Mesenchymal stem cell (in vitro differentiated cells and primary cell): ENCODE results near the gene DBR1. TPM values are rescaled to one million over a fixed set of nuclear protein-coding genes. Genes with fewer than 3 reads are reported as not detected.

Experiments
- DNase-seq: peaks from one replicate; pipeline ENCODE4 v3.0.0-alpha.2; 2013
- H2AFZ ChIP-seq: one replicate; pipeline ENCODE4 v1.6.1; 2013; ENCODE audit warnings: low read depth, mild to moderate bottlenecking, control low read depth, inconsistent platforms, low read length, moderate library complexity
- H2AK5ac ChIP-seq: 2 replicates; pipeline ENCODE4 v1.6.1; 2013; ENCODE audit warnings: low read length, moderate library complexity, mild to moderate bottlenecking, inconsistent platforms; ENCODE audit not compliant: severe bottlenecking
- H2BK120ac ChIP-seq: one replicate; pipeline ENCODE4 v1.6.1; 2013; ENCODE audit warnings: low read depth, mild to moderate bottlenecking, inconsistent platforms, low read length, moderate library complexity
- H2BK12ac ChIP-seq, 2 experiments: one replicate each; pipeline ENCODE4 v1.6.1; 2013; ENCODE audit warnings: inconsistent platforms in 2 of 2, low read length in 2 of 2, mild to moderate bottlenecking in 2 of 2, moderate library complexity in 2 of 2, control low read depth in 1 of 2
- H2BK15ac ChIP-seq: one replicate; pipeline ENCODE4 v1.6.1; 2013; ENCODE audit warnings: mild to moderate bottlenecking, low read depth, inconsistent platforms; ENCODE audit not compliant: poor library complexity, severe bottlenecking
- H2BK5ac ChIP-seq: 2 replicates; pipeline ENCODE4 v1.6.1; 2013; ENCODE audit warnings: low read depth, mild to moderate bottlenecking, low read length, control low read depth, inconsistent platforms; ENCODE audit not compliant: poor library complexity, severe bottlenecking
- H3K14ac ChIP-seq, 2 experiments: one replicate each; pipeline ENCODE4 v1.6.1; 2013; ENCODE audit warnings: inconsistent platforms in 2 of 2, low read length in 2 of 2, control low read depth in 1 of 2, mild to moderate bottlenecking in 1 of 2, moderate library complexity in 1 of 2
- H3K18ac ChIP-seq, 2 experiments: one replicate each; pipeline ENCODE4 v1.6.1; 2013; ENCODE audit warnings: inconsistent platforms in 2 of 2, low read length in 2 of 2, control low read depth in 1 of 2, low read depth in 1 of 2, mild to moderate bottlenecking in 1 of 2
- H3K23ac ChIP-seq, 2 experiments: one replicate each; pipeline ENCODE4 v1.6.1; 2013; ENCODE audit warnings: inconsistent platforms in 2 of 2, low read length in 2 of 2, mild to moderate bottlenecking in 2 of 2, moderate library complexity in 2 of 2, control low read depth in 1 of 2
- H3K27ac ChIP-seq: 2 replicates; pipeline ENCODE4 v1.5.1; 2013; ENCODE audit warnings: mild to moderate bottlenecking, moderate library complexity, low read length, control low read depth, inconsistent platforms; ENCODE audit not compliant: poor library complexity, severe bottlenecking
- H3K27me3 ChIP-seq, 2 experiments: 2 replicates each; pipeline versions ENCODE4 v1.6.1 to v1.7.0; 2013; ENCODE audit warnings: low read length in 2 of 2, mild to moderate bottlenecking in 2 of 2, moderate library complexity in 2 of 2, control low read depth in 1 of 2, inconsistent platforms in 1 of 2; ENCODE audit not compliant: control insufficient read depth in 1 of 2, insufficient read depth in 1 of 2
- H3K36me3 ChIP-seq, 2 experiments: 2 replicates each; pipeline versions ENCODE4 v1.6.1 to v1.7.0; 2013; ENCODE audit warnings: low read length in 2 of 2, control low read depth in 1 of 2, inconsistent platforms in 1 of 2, low read depth in 1 of 2, mild to moderate bottlenecking in 1 of 2; ENCODE audit not compliant: insufficient read depth in 2 of 2, control insufficient read depth in 1 of 2
- H3K4ac ChIP-seq, 2 experiments: one replicate each; pipeline ENCODE4 v1.6.1; 2013; ENCODE audit warnings: inconsistent platforms in 2 of 2, low read length in 2 of 2, mild to moderate bottlenecking in 2 of 2, moderate library complexity in 2 of 2, control low read depth in 1 of 2, low read depth in 1 of 2
- H3K4me1 ChIP-seq: 2 replicates; pipeline ENCODE4 v1.6.1; 2013; ENCODE audit warnings: low read depth, low read length, control low read depth; ENCODE audit not compliant: control insufficient read depth, insufficient read depth
- H3K4me2 ChIP-seq: 2 replicates; pipeline ENCODE4 v1.6.1; 2013; ENCODE audit warnings: low read length, mild to moderate bottlenecking, inconsistent platforms; ENCODE audit not compliant: poor library complexity, severe bottlenecking
- H3K4me3 ChIP-seq, 2 experiments: 2 replicates each; pipeline versions ENCODE4 v1.5.1 to v1.7.0; 2013; ENCODE audit warnings: low read length in 2 of 2, mild to moderate bottlenecking in 2 of 2, control low read depth in 1 of 2, low read depth in 1 of 2; ENCODE audit not compliant: insufficient read depth in 1 of 2
- H3K79me1 ChIP-seq: replicated peaks from 2 replicates; pipeline ENCODE4 v1.6.1; 2013; ENCODE audit warnings: mild to moderate bottlenecking, control low read depth, low read length, inconsistent platforms; ENCODE audit not compliant: poor library complexity, severe bottlenecking
- H3K9ac ChIP-seq: 2 replicates; pipeline ENCODE4 v1.7.0; 2013; ENCODE audit warnings: mild to moderate bottlenecking, low read length, moderate library complexity
- H3K9me3 ChIP-seq: 2 replicates; pipeline ENCODE4 v1.7.0; 2013; ENCODE audit warnings: mild to moderate bottlenecking, low read length; ENCODE audit not compliant: control insufficient read depth
- H4K8ac ChIP-seq: one replicate; pipeline ENCODE4 v1.6.1; 2013; ENCODE audit warnings: inconsistent platforms, mild to moderate bottlenecking, low read length, moderate library complexity
- H4K91ac ChIP-seq: one replicate; pipeline ENCODE4 v1.6.1; 2013; ENCODE audit warnings: mild to moderate bottlenecking, low read length, inconsistent platforms
- WGBS: methylation state at CpG from one replicate; pipeline ENCODE4 v1.1.7; 2013; ENCODE audit warnings: mixed read lengths; 5-methylcytosine and 5-hydroxymethylcytosine counted together
- polyA plus RNA-seq, 2 experiments: library from polyadenylated mRNA; stranded (reverse); fragments of 200-250 nt; gene quantifications; one replicate each; pipeline ENCODE4 v1.2.3, GENCODE V29; 2013

The DBR1 gene
- polyA plus RNA-seq (2013, experiment 1 of 2), result 7.5 TPM
- polyA plus RNA-seq (2013, experiment 2 of 2), result 7.9 TPM

GRCh38 chr3:138174421-138175131 is at the start of gene DBR1:
Gene DBR1, minus strand, starts transcription at chr3:138174921. Its CDS starts 126 bp downstream, at chr3:138174795.
- Histone ChIP-seq H3K14ac (peak within 1 kb of the TSS; percentile 74 to 100), H3K4me1 (peaks cover 8% of the 10 kb centered on the region), H2AFZ (peak within 1 kb of the TSS; percentile 78), H3K9ac (peak within 1 kb of the TSS; percentile 89), H2BK15ac (peak within 1 kb of the TSS; percentile 98), H3K36me3 (peaks cover 5 to 28% of the 10 kb centered on the region in 2 experiments), H3K79me1 (peaks cover 12% of the 10 kb centered on the region), H3K4ac (peak within 1 kb of the TSS; percentile 97 to 99), H3K4me2 (peak within 1 kb of the TSS; percentile 65), H4K91ac (peak within 1 kb of the TSS; percentile 96), H2BK12ac (no peak within 1 kb of the TSS), H3K23ac (peak within 1 kb of the TSS; percentile 6 to 99), H3K27me3 (no peaks in the 10 kb centered on the region), H3K18ac (peak within 1 kb of the TSS; percentile 99), H3K9me3 (no peaks in the 10 kb centered on the region), H3K4me3 (peak within 1 kb of the TSS; percentile 87 to 99), H3K27ac (peak within 1 kb of the TSS; percentile 81), H2BK5ac (peak within 1 kb of the TSS; percentile 24), H4K8ac (peak within 1 kb of the TSS; percentile 95), H2BK120ac (peak within 1 kb of the TSS; percentile 34), H2AK5ac (no peak within 1 kb of the TSS)
- under 1% methylated on average over 34 of the region's 38 CpGs for WGBS
- peak; percentile 87 for DNase-seq

GRCh38 chr3:138222942-138223287 is 48.2 kb upstream of the DBR1 start:
- DNase-seq, result no peak
- H2BK12ac ChIP-seq, result no peak overlapping the region
- H3K14ac ChIP-seq, result no peak overlapping the region
- no peak overlapping the region for H3K9ac ChIP-seq
- H3K36me3 ChIP-seq, result peaks cover 16 to 52% of the 10 kb centered on the region in 2 experiments
- no peak overlapping the region for H4K91ac ChIP-seq
- H3K23ac ChIP-seq, result no peak overlapping the region
- no peak overlapping the region for H3K4ac ChIP-seq
- no peak overlapping the region for H2BK120ac ChIP-seq
- 100% methylated on average over 1 of the region's 2 CpGs for WGBS
- peaks cover 25% of the 10 kb centered on the region for H3K79me1 ChIP-seq
- no peaks in the 10 kb centered on the region for H3K27me3 ChIP-seq
- no peak overlapping the region for H3K18ac ChIP-seq
- no peaks in the 10 kb centered on the region for H3K9me3 ChIP-seq
- H2AK5ac ChIP-seq, result no peak overlapping the region
- H3K4me1 ChIP-seq, result peaks cover 1% of the 10 kb centered on the region
- no peak overlapping the region for H2BK5ac ChIP-seq
- no peak overlapping the region for H4K8ac ChIP-seq
- H2AFZ ChIP-seq, result no peak overlapping the region
- no peak overlapping the region for H2BK15ac ChIP-seq
- H3K4me2 ChIP-seq, result no peak overlapping the region
- no peak overlapping the region for H3K4me3 ChIP-seq
- H3K27ac ChIP-seq, result no peak overlapping the region

GRCh38 chr3:138222131-138222941 is 47.6 kb upstream of the DBR1 start:
- DNase-seq, result no peak

GRCh38 chr3:138220788-138221187 is 46.1 kb upstream of the DBR1 start:
- 95% methylated on average over 2 of the region's 4 CpGs for WGBS

More at GRCh38 chr3:138222131-138222941, 47.6 kb upstream of the DBR1 start:
- no peak overlapping the region for H3K18ac ChIP-seq
- no peak overlapping the region for H3K27ac ChIP-seq
- no peak overlapping the region for H4K8ac ChIP-seq
- H2BK12ac ChIP-seq, result no peak overlapping the region
- no peak overlapping the region for H4K91ac ChIP-seq
- H3K79me1 ChIP-seq, result peaks cover 28% of the 10 kb centered on the region
- no peak overlapping the region for H2BK5ac ChIP-seq
- no peak overlapping the region for H2AFZ ChIP-seq
- no peak overlapping the region for H3K4ac ChIP-seq
- H3K14ac ChIP-seq, result no peak overlapping the region
- no peak overlapping the region for H2BK120ac ChIP-seq
- no peaks in the 10 kb centered on the region for H3K27me3 ChIP-seq
- H2AK5ac ChIP-seq, result no peak overlapping the region
- H3K23ac ChIP-seq, result no peak overlapping the region
- WGBS, result no CpG with 5 or more reads among the region's 2 CpGs
- H3K4me1 ChIP-seq, result no peaks in the 10 kb centered on the region
- no peak overlapping the region for H3K4me3 ChIP-seq
- no peak overlapping the region for H3K9ac ChIP-seq
- H3K36me3 ChIP-seq, result peaks cover 16 to 46% of the 10 kb centered on the region in 2 experiments
- no peak overlapping the region for H2BK15ac ChIP-seq
- H3K4me2 ChIP-seq, result no peak overlapping the region
- H3K9me3 ChIP-seq, result no peaks in the 10 kb centered on the region

More at GRCh38 chr3:138220788-138221187, 46.1 kb upstream of the DBR1 start:
- H2BK5ac ChIP-seq, result no peak overlapping the region
- H2BK12ac ChIP-seq, result no peak overlapping the region
- no peak overlapping the region for H2BK120ac ChIP-seq
- H3K79me1 ChIP-seq, result peaks cover 26% of the 10 kb centered on the region
- H3K27me3 ChIP-seq, result no peaks in the 10 kb centered on the region
- peaks cover 16 to 40% of the 10 kb centered on the region in 2 experiments for H3K36me3 ChIP-seq
- H3K18ac ChIP-seq, result no peak overlapping the region
- no peak overlapping the region for H2BK15ac ChIP-seq
- H3K9ac ChIP-seq, result no peak overlapping the region
- no peak overlapping the region for H3K14ac ChIP-seq
- no peak overlapping the region for H3K27ac ChIP-seq
- no peak overlapping the region for H3K4me2 ChIP-seq
- no peaks in the 10 kb centered on the region for H3K4me1 ChIP-seq
- H2AK5ac ChIP-seq, result no peak overlapping the region
- H4K8ac ChIP-seq, result no peak overlapping the region
- H3K4ac ChIP-seq, result no peak overlapping the region
- no peak overlapping the region for H4K91ac ChIP-seq
- no peak overlapping the region for H3K4me3 ChIP-seq
- no peak for DNase-seq
- no peak overlapping the region for H3K23ac ChIP-seq
- H3K9me3 ChIP-seq, result no peaks in the 10 kb centered on the region
- H2AFZ ChIP-seq, result no peak overlapping the region
